GM19035 (cell line): ENCODE data around the gene SMCO4.
"Not testable (repeated sequence)": the region's sequence is repeated elsewhere in the genome, so short reads cannot be mapped to it uniquely, and the experiment has no call there.

ENCODE experiments used
- ATAC-seq: cut with Tn5 transposase; IDR thresholded peaks from one replicate; pipeline ENCODE4 v1.9.1; 2021; ENCODE audit not compliant: unreplicated experiment

SMCO4 gene

GRCh38 chr11:93543292-93543977 is at the start of gene SMCO4:
SMCO4 (minus strand) TSS chr11:93543391; CDS start chr11:93479189, 64,202 bp downstream.
- peak; percentile 77 for ATAC-seq

GRCh38 chr11:93591247-93591898 is 48.2 kb upstream of the SMCO4 start:
- ATAC-seq = peak; percentile 93

- no peak for ATAC-seq
Measured at GRCh38 chr11:93589347-93589746, 46.2 kb upstream of the SMCO4 start.

DNA sequence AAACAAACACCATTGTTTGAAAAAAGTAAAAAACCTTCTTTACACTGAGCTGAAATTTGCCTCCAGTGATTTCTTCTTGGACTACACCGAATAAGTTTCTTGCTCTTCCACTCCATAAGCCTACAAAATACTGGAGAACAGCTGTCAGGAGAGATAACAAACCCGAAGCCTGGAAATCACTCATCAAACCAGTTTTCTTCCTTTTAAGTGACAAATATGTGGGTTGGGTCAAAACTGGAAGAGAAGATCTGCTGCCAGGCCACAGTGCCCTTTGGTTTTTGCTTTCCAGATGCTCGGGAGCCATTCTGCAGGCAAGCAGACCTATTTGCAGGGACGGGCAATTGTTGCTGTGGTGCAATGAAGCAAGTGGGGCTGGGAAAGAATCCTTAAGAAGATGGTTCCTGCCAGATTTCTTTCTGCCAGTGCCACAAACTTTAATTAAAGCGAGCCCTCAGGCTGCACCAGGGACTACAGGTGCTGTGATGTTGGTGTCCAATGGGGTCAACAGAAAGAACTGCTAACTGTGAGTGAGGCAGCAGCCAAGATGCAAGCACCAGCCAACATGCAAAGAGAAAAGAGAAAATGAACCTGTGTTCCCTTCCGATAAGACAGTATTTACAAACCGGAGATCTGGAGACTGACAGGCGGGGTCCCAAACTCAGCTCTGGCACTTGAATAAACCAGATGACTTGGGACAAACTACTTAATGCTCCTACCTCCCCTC is 44.8 kb upstream of the SMCO4 start:
- no peak for ATAC-seq

DNA sequence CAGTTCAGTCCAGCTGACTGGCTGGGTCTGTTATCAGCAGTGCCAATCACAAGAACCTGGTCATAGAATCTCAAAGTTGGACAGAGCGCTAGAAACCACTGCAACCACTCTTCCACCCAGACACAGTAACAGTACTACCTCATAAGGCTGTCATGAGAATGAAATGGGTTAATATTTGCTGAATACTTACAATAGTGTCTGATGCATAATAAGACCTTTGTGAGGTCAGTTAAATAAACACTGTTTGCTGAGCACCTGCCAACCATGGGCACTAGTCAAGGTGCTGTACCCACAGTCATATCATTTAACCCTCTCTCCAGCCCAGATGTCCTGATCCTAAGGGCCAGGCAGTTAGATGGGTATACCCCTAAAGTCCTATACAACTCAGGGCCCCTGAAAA is 44.2 kb upstream of the SMCO4 start:
- not testable (repeated sequence) for ATAC-seq

GRCh38 chr11:93585758-93586157 is 42.6 kb upstream of the SMCO4 start:
- ATAC-seq = no peak

GRCh38 chr11:93583490-93583889 is 40.3 kb upstream of the SMCO4 start:
- no peak for ATAC-seq

- no peak for ATAC-seq
Measured at GRCh38 chr11:93579187-93579751, 36.1 kb upstream of the SMCO4 start.

- no peak for ATAC-seq
Measured at GRCh38 chr11:93577286-93577685, 34.1 kb upstream of the SMCO4 start.

- ATAC-seq = not testable (repeated sequence)
Measured at GRCh38 chr11:93576870-93577269, 33.7 kb upstream of the SMCO4 start.

DNA sequence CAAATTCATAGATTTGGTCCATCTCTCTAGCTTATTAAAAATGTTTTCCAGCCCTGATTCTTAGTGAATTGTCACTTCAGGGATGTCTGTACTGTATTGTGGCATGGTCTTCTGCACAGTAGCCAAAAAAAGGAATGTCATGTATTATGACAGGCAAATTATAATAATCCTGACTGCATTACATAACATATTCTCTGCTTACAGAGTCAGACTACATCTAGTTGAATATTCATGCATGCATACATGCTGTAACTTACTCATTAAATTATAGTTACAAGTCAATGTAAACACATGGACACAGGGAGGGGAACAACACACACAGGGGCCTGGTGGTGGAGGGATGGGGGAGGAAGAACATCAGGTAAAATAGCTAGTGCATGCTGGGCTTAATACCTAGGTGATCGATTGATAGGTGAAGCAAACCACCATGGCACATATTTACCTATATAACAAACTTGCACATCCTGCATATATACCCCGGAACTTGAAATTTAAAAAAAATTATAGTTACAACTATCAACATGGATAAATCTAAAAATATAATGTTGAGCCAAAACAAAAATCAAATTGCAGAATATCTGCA is 31.5 kb upstream of the SMCO4 start:
- ATAC-seq = no peak

GRCh38 chr11:93573184-93573583 is 30.0 kb upstream of the SMCO4 start:
- no peak for ATAC-seq

DNA sequence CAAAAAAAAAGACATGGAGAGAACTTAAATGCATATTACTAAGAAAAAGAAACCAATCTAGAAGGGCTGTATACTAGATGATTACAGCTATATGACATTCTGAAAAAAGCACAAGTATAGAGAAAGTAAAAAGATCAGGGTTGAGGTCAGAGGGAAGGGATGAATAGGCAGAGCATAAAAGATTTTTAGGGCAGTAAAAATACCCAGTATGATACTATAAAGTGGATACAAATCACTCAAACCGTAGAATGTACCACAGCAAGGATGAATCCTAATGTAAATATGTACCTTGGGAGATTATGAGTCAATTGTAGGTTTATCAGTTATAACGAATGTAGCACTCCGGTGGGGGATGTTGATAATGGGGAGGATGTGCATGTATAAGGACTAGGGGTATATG is 29.4 kb upstream of the SMCO4 start:
- no peak for ATAC-seq

GRCh38 chr11:93572171-93572570 is 29.0 kb upstream of the SMCO4 start:
- no peak for ATAC-seq

- no peak for ATAC-seq
Measured at GRCh38 chr11:93571612-93572011, 28.4 kb upstream of the SMCO4 start.

DNA sequence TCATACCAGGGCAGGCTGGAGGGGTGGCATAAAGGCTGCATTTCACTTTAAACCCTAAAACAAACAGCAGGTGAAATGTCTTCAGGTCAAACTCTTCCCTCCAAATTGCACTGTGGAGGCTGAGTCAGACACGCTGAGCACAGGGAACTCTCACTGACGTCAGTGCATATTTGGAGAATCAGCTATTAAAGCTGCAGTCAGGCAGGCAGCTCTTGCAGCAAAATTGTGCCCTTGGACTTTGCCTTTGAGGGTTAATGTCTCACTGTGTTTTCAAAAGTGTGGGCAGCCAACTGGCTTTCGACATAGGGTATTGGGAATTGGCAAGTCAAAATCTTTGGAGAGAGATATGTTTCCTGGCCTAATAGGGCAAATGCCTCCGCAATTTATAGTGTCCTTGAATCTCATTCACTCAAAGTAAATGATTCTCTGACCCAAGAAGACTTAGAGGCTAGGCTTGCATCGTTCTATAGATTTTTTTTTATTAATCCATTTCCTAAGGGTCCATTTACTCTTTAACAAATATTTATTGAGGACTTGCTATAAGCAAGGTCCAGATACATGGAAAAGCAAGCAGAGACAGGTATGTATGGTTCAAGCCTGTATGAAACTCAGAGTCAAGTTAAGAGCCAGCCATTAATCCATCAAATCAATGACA is 27.7 kb upstream of the SMCO4 start:
- no peak for ATAC-seq

DNA sequence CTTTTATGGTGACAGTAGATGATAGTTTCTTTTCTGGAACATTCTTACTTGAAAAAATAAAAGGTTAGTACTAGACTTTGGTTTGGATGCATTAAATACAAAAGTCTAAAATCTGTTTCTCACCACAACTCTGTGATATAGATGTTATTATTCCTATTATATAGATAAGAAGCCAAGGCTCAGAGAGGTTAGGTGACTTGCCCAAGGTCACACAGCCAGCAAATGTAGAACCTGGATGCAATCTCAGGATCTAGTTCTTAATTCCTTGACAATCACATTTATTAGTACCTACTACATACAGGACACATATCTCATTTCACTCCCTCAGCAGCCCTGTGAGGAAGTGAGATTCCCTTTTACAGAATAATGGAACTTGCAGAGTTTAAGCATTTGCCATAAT is 26.3 kb upstream of the SMCO4 start:
- no peak for ATAC-seq

- ATAC-seq = no peak
Measured at GRCh38 chr11:93568726-93569125, 25.5 kb upstream of the SMCO4 start.

DNA sequence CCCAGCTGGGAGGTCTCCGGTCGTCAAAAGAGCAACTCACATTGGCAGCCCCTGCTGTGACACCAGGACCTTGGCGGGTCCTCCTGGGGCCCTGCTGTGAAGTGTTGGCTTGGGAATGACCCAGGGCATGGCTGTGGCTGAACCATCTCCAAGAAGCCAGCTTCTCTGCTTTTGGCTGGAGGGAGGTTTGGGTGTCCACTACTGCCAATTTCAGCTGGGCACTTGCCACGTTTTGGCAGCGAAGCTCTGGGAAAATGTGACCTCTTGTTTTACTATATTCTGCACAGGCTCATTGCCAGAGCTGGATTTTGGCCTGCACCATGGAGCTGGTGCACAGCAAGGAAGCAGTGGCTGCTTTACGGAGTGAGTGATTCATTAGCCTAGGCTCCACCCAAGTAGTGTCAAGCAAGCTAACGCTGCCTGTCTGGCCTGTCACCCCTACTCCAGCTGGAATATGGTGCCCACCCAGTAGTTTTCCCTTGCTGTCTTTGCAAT is 24.3 kb upstream of the SMCO4 start:
- no peak for ATAC-seq

- ATAC-seq = no peak
Measured at GRCh38 chr11:93564895-93565294, 21.7 kb upstream of the SMCO4 start.

- ATAC-seq = no peak
Measured at GRCh38 chr11:93563857-93564256, 20.7 kb upstream of the SMCO4 start.
